Right lobe of liver (tissue), 6 donors: ENCODE measurements around the gene MAGEA6. TPM values are rescaled to one million over a fixed set of nuclear protein-coding genes. Genes with fewer than 3 reads are reported as not detected.
"Not testable (repeated sequence)": the region's sequence is repeated elsewhere in the genome, so short reads cannot be mapped to it uniquely, and the experiment has no call there.

ENCODE experiments used
- ATAC-seq, 4 donors: fragments of 200-7000 bp; cut with Tn5 transposase; one replicate each; pipeline ENCODE4 v1.9.1; 2020; ENCODE audit warnings: mild to moderate bottlenecking in 4 of 4, moderate library complexity in 4 of 4
- DNase-seq, 3 donors: peaks; one replicate each; pipeline ENCODE4 v3.0.0-alpha.2; 2020
- H3K27ac ChIP-seq, 3 donors: fragments of 200-600 bp; one replicate each; pipeline ENCODE4 v1.8.0; 2022
- H3K27me3 ChIP-seq, 2 donors: fragments of 200-600 bp; one replicate each; pipeline ENCODE4 v1.8.0; 2022
- H3K36me3 ChIP-seq, 4 donors: fragments of 200-600 bp; sonication (generic) in 1 of 4; one replicate each; pipeline versions ENCODE4 v1.5.1 to v1.8.0; 2017 to 2022; ENCODE audit warnings: control low read depth in 1 of 4
- H3K4me1 ChIP-seq, 4 donors: fragments of 200-600 bp; sonication (generic) in 1 of 4; one replicate each; pipeline versions ENCODE4 v1.5.1 to v1.8.0; 2017 to 2022; ENCODE audit warnings: control low read depth in 1 of 4
- H3K4me3 ChIP-seq, 3 donors: fragments of 200-600 bp; one replicate each; pipeline ENCODE4 v1.8.0; 2022
- H3K9me3 ChIP-seq, 4 donors: fragments of 200-600 bp; sonication (generic) in 1 of 4; one replicate each; pipeline versions ENCODE4 v1.5.1 to v1.8.0; 2017 to 2022; ENCODE audit warnings: control low read depth in 1 of 4
- CTCF ChIP-seq, 4 donors: fragments of 200-600 bp in 3 of 4; fragments of 450-650 bp in 1 of 4; IDR thresholded peaks; one replicate each; pipeline versions ENCODE4 v1.5.1 to v1.8.0; 2016 to 2022; ENCODE audit warnings: antibody characterized with exemption in 4 of 4, mild to moderate bottlenecking in 2 of 4
- POLR2A ChIP-seq: fragments of 450-650 bp; IDR thresholded peaks from one replicate; pipeline ENCODE4 v1.6.1; 2017; ENCODE audit warnings: antibody characterized with exemption, mild to moderate bottlenecking
- WGBS: methylation state at CpG from one replicate; pipeline ENCODE4 v1.1.6; 2018; ENCODE audit warnings: low coverage, low lambda C conversion rate; ENCODE audit not compliant: insufficient coverage; ENCODE audit errors: missing lambda C conversion rate; 5-methylcytosine and 5-hydroxymethylcytosine counted together
- intact Hi-C, 2 donors: fragments of 100-400 bp; cut with DNase I; formaldehyde crosslinking; loops; one replicate each; pipeline versions ENCODE4 v1.11.2 to v1.14.1; 2022
- long read RNA-seq: library from polyadenylated mRNA; unstranded; transcript quantifications from one replicate; pipeline ENCODE4 v2.0.0, GENCODE V29; 2019
- total RNA-seq, 6 experiments: library from RNA; depleted of rRNA in 2 of 6; stranded (reverse); fragments of >200 nt in 2 of 6; fragmentation: NEBNext Ultra II Directional in 3 of 6; extraction: Animal tissue kit (Norgen Biotek cat#: 25700) in 3 of 6; gene quantifications; one replicate each; pipeline versions ENCODE4 v1.1.0 to v1.2.4, GENCODE V29; 2016 to 2023
- donor health status: DM: no; HTN: yes; CAD: no.
- donor health status: DM: no; HTN: no; CAD: no.
- donor health status: DM: no; HTN: no; CAD: no.
- donor health status: DM: no; HTN: yes; CAD: no.
- donor health status: DM: no; HTN: yes; CAD: no.

The MAGEA6 gene
- not detected for total RNA-seq
- long read RNA-seq = 0 reads

DNA sequence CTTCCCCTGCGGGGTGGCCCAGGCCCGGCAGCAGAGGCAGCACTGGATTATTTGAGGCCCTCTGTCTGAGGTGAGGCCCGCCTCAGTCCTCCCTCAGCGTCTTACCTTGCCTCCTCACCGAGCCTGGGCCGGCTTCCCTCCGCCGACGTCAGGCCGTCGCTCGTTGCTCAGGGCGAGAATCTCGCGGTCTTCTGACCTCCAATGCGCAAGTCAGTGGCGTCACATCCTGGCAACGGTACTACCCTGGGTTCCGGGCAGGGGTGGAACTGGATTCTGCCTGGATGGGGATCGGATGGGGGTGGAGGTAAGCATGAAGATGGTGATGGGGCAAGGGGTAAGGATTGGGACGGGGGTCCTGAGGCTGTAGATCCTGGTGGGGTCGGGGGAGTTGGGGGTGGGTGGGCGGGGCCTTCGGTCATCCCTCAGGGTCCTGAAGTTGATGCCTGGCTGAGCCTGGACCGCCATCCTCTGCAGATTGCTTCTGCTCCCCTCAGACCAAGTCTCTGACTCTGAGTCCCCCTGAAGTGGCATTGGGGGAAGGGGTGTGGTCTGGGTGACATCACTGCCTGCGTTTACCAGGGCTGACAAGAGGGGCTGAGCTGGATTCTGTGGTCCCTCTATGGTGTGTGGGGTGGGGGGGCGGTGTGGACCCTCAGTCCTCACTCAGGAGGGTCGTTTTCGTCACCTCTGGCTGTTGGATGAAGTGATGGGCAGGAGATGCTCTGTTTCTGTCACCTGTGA is at the start of gene MAGEA6:
Gene MAGEA6, minus strand, starts transcription at position 141 of the 741 bp plus-strand sequence. CDS start 2,039 bp downstream, outside the sequence.
- no CpG with 5 or more reads among the region's 29 CpGs for WGBS
- H3K9me3 ChIP-seq = not testable (repeated sequence)

DNA sequence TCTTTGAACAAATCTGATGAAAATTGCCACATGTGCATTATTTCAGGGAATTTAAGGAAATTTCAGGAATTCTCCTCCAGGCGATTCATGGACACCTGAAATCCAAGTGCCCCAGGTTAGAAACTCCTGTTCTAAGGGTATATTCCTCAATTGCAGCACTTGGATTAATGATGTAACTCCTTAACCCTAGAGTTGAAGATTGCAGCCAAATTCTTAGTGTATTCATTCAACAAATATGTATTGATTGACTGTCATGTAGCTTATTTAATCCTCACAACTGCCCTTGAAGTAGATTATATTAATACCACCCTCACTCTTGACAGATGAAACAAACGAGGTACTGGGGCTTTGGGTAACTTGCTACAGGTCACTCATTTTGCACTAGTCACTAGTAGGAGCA is 49.8 kb upstream of the MAGEA6 start:
- no peak overlapping the region for H3K4me3 ChIP-seq
- TF ChIP-seq CTCF (IDR thresholded peaks at IDR 0.05) (no peak), POLR2A (no peak)
- 40% methylated on average over 1 of the region's 2 CpGs for WGBS

More for the DNA sequence above, at the start of gene MAGEA6:
- H3K27ac ChIP-seq, DNase-seq, H3K27me3 ChIP-seq, H3K4me3 ChIP-seq, H3K36me3 ChIP-seq, intact Hi-C loops, H3K4me1 ChIP-seq, ATAC-seq: not testable (repeated sequence)

DNA sequence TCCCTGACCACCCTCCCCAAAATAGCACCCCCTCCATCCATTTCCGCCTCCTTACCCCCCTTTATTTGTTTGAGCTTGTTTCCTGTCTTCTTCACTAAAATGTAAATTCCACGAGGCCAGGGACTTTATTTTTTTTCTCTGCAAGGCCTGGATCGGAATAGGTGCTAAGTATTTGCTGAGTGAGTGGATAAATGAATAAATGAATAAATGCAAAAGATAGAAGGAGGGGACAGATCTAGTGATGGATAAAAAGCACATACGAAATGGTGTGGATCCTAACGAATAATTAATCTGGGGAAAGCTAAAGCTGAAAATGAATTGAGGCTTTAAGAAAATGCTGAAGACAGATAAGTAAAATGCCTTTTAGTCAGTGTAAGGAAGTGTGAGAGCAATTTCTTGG is 48.9 kb upstream of the MAGEA6 start:
- intact Hi-C loops = no loop called here
- TF ChIP-seq CTCF (IDR thresholded peaks at IDR 0.05) = no peak
- TF ChIP-seq POLR2A = no peak
- Histone ChIP-seq H3K9me3 (no peaks in the 10 kb centered on the region), H3K27me3 (no peaks in the 10 kb centered on the region), H3K36me3 (no peaks in the 10 kb centered on the region), H3K27ac (no peak overlapping the region), H3K4me3 (no peak overlapping the region), H3K4me1 (no peaks in the 10 kb centered on the region)
- 67% methylated on average over 5 of the region's 5 CpGs for WGBS
- DNase-seq (no peak), ATAC-seq (no peak)

More for the DNA sequence above, 49.8 kb upstream of the MAGEA6 start:
- Histone ChIP-seq H3K27ac (no peak overlapping the region), H3K4me1 (no peaks in the 10 kb centered on the region), H3K36me3 (no peaks in the 10 kb centered on the region), H3K9me3 (no peaks in the 10 kb centered on the region), H3K27me3 (no peaks in the 10 kb centered on the region)
- intact Hi-C loops = no loop called here
- DNase-seq = no peak
- no peak for ATAC-seq

DNA sequence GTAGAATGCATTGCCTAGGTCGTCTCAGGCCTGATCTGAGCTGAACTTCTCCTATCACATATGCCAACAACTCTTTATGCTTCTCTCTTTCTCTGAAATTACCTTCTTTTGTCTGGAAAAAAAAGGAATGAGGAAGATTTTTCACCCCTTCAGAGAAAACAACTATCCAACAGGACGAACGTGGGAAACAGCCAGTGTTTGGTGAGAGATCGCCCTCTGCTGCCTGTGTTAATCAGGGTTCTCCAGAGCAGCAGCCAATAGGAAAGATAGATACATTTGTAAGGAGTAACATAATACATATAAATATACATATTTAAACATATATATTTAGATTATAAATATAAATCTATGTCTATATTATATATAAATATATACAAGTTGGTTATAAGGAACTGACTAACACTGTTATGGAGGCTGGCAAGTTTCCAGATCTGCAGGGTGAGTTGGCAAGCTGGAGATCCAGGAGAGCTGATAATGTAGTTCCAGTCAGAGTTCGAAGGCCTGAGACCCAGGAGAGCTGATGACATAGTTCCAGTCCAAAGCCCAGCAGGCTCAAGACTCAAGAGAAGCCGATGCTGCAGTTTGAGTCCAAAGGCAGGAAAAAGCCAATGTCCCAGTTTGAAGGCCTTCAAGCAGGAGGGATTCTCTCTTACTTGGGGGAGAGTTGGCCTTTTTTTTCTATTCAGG is 47.7 kb upstream of the MAGEA6 start:
- ATAC-seq = peak; percentile 77 to 89 (median 81)
- intact Hi-C loops = no loop called here
- no peak overlapping the region for H3K4me3 ChIP-seq
- no peak overlapping the region for H3K27ac ChIP-seq
- WGBS = 5% methylated on average over 5 of the region's 6 CpGs
- peak in 1 of 3 donors; percentile 59 for DNase-seq
- H3K4me1 ChIP-seq = no peaks in the 10 kb centered on the region
- TF ChIP-seq POLR2A (no peak), CTCF (IDR thresholded peaks at IDR 0.05) (peak; percentile 33 to 53 (median 50))
- H3K36me3 ChIP-seq = no peaks in the 10 kb centered on the region
- no peaks in the 10 kb centered on the region for H3K9me3 ChIP-seq
- H3K27me3 ChIP-seq = no peaks in the 10 kb centered on the region

- TF ChIP-seq POLR2A = no peak
- TF ChIP-seq CTCF (IDR thresholded peaks at IDR 0.05) = no peak
- DNase-seq (peak in 1 of 3 donors; percentile 52), ATAC-seq (peak in 2 of 4 donors; percentile 66 to 90)
- intact Hi-C loops = no loop called here
- H3K36me3 ChIP-seq = no peaks in the 10 kb centered on the region
- H3K27ac ChIP-seq = no peak overlapping the region
- H3K4me3 ChIP-seq = no peak overlapping the region
- H3K4me1 ChIP-seq = no peaks in the 10 kb centered on the region
- H3K27me3 ChIP-seq = no peaks in the 10 kb centered on the region
- WGBS = 33% methylated on average over 5 of the region's 5 CpGs
- H3K9me3 ChIP-seq = no peaks in the 10 kb centered on the region
Observed at GRCh38 chrX:152814048-152814447, 44.6 kb upstream of the MAGEA6 start.
